Colon (tissue), 2 donors: ENCODE measurements around the gene ARHGAP23.

ENCODE experiments used
- FAIRE-seq: peaks from 2 replicates; lab custom pipeline; 2012; peaks lifted over from hg19 to GRCh38; lab: Jason Lieb, UNC
- donor health status: control.
- donor health status: control.

Gene ARHGAP23

GRCh38 chr17:38549285-38549684 is 121.0 kb downstream of the ARHGAP23 start:
- no peak for FAIRE-seq

- no peak for FAIRE-seq
Measured at GRCh38 chr17:38550661-38551060, 122.4 kb downstream of the ARHGAP23 start.

GRCh38 chr17:38551121-38551520 is 122.9 kb downstream of the ARHGAP23 start:
- no peak for FAIRE-seq

GRCh38 chr17:38552343-38552742 is 124.1 kb downstream of the ARHGAP23 start:
- no peak for FAIRE-seq

GRCh38 chr17:38554430-38555350 is 126.4 kb downstream of the ARHGAP23 start:
- no peak for FAIRE-seq

- FAIRE-seq, result no peak
Measured at GRCh38 chr17:38556239-38556638, 128.0 kb downstream of the ARHGAP23 start.

GRCh38 chr17:38557396-38557795 is 129.1 kb downstream of the ARHGAP23 start:
- FAIRE-seq, result no peak

- FAIRE-seq, result no peak
Measured at GRCh38 chr17:38557836-38558727, 129.8 kb downstream of the ARHGAP23 start.

- no peak for FAIRE-seq
Measured at GRCh38 chr17:38558728-38559050, 130.4 kb downstream of the ARHGAP23 start.

- no peak for FAIRE-seq
Measured at GRCh38 chr17:38559051-38559879, 131.0 kb downstream of the ARHGAP23 start.

- FAIRE-seq, result no peak
Measured at GRCh38 chr17:38559880-38560230, 131.6 kb downstream of the ARHGAP23 start.

- no peak for FAIRE-seq
Measured at GRCh38 chr17:38560503-38561318, 132.4 kb downstream of the ARHGAP23 start.

- FAIRE-seq, result no peak
Measured at GRCh38 chr17:38561416-38562214, 133.4 kb downstream of the ARHGAP23 start.
